Activated CD4-positive, CD25-positive, alpha-beta regulatory T cell treated with anti-CD3 and anti-CD28 coated beads, Interleukin-2, amount 50 U/mL, for 24 hours (primary cell): ENCODE data around the gene CLDN22.
A peak's percentile ranks its signal among the peaks of the same experiment; 100 is the strongest.

Source experiments
- ATAC-seq, 2 donors: fragments of 150-1000 bp; cut with Tn5 transposase; one replicate each; pipeline ENCODE4 v1.10.0; 2021; ENCODE audit warnings: mild to moderate bottlenecking in 1 of 2, moderate library complexity in 1 of 2

CLDN22 gene

DNA sequence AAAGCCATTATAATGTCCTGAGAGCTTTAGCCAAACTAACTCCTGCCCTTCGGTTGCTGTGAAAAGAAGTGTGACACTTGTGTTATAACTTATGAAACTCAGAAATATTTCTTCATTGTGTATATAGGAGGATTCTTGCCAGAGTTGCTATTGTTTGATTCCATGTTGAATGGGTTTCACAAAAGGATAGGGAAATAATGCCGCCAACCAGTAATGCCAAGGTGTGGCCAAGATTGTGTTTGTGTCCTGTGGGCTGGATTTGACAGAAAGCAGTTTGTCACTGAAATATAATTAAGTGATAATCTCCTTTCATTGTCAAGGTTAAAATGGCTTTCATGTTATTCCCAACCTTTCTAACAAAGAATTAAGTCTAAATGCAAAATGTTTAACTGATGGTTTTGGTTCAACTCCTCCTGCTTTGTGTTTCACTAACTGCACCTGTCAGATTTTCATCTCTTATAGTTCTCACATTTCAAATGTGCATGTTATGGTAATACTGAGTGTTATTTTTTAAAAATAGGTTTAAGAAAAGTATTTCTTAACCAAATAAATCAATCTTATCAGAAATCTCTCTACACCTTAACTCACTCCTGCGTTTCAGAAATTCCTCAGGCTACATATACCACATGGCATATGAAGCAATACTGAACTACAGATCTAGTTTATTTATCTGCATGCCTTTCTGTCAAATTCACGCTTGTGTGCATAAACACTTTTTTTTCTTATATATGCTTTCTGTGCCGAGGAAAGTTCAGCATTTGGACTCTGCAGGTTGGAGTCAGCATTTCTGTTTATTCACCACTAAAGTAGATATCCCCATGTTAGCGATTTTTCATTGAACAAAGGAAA is at the start of gene CLDN22:
TSS of gene CLDN22 (minus strand) at position 66 of the 849 bp plus-strand sequence. CDS start at position 8, 58 bp downstream.
- ATAC-seq: no peak

DNA sequence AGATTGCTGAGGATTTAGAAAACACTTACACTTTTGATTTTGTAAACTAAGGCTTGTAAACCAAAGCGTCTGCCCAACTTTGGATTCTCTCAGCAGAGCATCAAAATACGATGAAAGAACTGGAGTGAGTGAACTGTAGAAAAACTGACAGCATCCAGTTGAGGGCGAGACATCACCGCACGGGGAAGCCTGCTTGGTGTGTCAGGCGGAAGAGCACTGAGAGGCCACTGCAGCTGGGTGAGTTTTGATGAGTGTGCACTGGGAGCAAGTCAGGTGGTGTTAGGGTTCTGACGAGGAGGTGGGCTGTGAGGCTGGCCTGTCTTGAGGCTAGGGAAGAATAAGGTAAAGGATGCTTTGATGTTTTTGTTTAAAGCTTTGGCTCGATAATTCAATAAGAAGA is 49.0 kb upstream of the CLDN22 start:
- ATAC-seq: no peak

DNA sequence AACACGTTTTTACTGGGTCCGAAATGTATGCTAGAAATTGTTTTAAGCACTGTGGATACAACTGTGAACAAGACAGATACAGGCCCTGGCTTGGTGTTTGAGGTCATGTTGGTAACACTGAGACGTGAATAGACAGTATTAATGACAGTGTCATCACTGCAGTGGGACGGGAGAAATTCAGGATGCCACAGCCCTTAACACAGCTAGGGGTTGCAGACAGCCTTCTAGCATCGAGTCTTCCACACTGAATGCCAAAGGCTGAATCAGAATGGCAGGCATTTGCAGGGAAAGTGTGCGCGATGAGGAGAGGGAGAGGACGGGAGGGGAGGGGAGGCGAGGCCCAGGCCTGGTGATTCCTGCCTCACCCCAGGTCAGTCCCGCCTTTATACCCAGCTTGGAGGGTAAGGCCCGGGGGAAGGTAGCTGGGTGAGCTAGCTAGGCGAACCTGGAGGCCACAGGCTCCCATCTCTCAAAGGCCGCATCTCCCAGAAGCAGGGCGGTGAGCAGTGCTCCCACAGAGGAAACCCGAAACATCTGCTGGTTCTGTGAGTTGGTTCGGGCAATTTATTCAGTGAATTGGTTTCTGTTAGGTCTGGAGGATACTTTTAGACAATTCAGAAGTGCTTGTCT is 46.2 kb upstream of the CLDN22 start:
- ATAC-seq: no peak

DNA sequence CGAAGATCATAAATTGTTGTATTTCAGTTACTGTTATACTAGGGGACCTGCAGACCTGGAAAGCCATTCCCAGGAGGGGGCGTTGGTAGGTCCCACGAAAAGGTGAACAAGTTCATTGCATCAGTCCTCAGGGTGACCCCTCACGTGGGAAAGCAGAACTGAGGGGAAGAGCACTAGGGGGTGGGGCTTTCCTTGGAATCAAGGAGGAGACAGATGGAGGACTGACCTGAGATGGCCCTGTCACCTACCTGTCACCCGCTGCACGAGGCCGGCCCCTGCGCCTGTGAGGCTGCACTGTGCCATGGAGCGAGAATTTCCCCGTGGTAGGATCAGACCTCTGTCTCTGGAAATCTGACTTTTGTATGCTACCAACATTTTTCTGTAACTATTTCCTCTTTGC is 43.9 kb upstream of the CLDN22 start:
- ATAC-seq: no peak

DNA sequence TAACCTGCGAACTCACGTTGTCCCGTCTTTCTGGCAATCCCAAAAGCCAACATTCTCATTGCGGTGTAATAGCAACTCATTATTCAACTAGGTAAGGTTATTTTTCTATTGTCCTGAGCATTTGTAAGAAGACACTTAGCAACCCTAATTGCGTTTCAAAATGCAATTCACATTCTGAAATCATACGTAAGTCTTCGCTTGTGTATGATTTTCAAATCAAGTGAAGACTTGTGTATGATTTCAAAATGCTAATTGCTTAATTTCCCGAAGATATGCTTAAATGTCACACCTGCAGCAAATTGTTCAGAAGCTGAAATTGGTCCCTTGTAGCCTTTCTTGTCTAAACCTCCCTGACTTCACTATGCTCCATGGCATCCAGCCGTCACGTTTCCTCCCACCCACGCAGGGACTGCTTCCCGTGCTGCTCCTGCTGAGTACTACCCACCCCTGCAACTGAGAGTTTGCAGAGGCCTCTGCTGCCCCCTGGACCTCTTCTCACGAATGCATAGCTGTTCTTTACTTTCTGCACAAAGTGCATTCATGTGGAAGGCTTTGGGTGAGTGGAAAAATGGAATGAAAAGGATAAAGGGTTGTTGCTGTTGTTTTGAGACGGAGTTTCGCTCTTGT is 43.0 kb upstream of the CLDN22 start:
- no peak for ATAC-seq

DNA sequence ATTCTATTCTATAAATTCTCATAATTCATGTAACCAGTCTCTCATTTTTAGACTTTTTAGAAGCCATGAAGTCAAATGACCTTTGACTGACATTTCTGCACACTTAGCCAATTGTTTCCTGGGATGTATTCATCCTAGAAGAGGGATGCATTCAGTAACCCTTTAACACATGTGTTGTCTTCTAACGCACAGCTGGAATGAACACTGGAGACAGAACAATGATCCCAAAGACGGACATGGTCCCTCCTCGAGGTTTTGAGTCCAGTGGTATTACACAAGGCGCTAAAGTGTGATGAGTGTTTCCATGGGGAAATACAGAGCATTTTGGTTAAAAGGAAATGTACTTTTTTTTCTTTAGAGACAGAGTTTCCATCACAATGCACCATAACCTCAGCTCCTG is 42.0 kb upstream of the CLDN22 start:
- no peak for ATAC-seq

DNA sequence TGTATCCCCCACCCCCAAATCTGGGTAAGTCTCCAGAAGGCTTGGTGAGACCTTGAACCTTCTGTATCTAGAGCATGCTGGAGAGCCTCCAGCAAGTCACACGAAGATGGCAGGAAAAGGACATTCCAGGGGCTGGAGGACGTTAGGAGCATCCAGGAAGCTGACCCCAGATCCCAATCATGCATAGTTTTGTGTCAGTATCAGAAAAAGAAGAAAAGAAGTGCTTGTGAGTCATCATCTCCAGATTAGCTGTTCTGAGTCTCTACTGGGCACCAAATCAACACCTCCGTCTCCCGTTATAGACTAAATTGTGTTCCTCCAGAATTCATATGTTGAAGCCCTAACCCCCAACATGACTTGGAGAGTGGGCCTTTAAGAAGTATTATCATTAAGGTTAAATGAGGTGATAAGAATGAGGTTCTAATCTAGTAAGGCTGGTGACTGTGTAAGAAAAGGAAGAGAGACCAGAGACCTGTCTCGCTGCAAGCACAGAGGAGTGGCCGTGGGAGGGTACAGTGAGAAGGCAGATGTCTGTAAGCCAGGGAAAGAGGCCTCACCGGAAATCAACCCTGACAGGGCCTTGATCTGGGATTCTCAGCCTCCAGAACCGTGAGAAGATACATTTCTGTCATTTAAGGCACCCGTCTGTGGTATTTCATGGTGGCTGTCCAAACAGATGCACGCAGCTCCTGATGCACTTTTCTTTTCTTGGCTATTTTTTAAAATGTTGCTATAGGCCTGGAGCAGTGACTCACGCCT is 40.3 kb upstream of the CLDN22 start:
- no peak for ATAC-seq

DNA sequence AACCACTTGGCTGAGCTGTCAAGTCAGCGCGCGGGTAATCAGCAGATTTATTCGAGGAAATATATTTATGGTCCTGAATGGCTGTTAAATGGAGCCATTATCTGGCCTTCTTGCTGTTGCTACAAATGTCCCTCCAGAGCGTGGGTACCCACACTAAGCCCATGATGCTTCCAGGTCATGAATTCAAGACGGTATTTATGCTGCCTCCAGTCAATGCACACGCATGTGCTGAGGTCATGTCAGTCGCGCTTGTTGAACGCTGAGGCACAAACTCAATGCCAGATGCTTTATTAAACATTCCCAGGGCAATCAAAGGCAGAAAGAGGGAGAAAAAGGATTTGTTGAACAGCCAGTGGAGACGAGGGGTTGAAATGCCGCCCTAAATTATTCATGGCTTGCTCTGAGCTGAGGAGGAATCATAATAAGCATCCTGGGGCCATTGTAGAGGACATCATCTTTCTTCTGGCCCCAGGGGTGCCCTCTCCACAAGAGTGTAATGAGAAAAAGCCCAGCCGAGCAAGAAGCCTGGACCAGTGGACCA is 38.2 kb upstream of the CLDN22 start:
- ATAC-seq: no peak

DNA sequence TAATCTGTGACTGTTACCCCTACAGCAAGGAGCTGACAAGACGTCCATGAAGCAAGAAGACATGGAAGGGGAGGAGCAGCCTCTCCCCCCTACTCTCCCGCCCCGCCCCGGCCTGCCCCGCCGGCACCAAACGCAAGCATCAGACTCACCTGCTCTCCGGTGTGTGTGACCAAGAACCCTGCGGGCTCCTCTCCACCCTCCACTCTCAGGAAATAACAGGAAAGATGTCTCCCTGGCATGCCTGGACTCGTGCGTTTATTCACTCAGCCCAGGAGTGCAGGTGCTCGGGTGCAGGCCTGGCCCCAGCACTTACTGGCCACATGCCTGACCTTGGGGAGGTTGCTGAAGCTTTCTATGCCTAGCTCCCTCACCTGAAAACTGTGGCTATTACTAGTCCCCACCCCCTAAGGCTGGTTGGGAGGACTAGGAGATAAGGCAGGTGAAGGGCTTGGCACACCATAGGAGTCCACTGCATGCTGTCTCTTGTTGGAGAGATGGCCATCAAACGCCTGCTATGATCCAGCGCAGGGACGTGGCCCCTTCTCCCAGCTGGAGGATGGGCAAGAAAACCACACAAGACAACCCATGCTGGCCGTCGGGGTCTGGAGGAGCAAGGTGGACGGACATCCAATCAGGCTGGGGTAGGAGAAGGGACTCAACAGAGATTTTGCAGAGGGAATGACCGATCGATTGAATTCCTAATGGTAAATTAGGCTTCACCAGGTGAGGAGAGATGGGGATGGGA is 37.0 kb upstream of the CLDN22 start:
- ATAC-seq: no peak

DNA sequence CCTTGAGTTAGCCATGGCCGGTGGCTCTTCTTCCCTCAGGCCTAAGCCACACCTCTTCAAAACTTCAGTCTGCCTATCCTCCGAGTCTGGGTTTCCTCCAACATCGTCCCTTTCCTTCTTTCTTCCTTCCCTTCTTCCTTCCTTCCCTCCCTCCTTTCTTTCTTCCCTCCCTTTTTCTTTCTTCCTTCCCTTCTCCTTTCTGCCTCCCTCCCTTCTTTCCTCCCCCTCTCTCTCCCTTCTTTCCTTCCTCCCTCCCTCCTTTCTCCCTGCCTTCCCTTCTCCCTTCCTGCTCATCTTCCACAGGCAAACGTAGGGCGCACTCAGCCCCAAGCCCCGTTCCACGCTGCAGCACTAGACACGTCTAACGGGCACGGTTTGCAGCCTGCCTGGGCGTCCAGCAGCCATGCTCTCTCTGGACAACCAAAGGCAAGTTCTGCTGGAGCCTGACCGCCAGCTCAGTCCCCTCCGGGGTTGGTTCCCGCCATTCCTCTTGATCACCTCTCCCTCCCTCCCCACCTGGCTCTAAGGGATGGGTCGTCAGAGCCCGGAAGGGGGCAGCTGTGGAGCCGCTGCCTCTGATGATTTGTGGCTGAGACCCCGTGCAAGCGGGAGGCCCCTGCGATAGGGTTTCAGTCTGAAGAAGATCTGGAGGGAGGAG is 36.2 kb upstream of the CLDN22 start:
- no peak for ATAC-seq

DNA sequence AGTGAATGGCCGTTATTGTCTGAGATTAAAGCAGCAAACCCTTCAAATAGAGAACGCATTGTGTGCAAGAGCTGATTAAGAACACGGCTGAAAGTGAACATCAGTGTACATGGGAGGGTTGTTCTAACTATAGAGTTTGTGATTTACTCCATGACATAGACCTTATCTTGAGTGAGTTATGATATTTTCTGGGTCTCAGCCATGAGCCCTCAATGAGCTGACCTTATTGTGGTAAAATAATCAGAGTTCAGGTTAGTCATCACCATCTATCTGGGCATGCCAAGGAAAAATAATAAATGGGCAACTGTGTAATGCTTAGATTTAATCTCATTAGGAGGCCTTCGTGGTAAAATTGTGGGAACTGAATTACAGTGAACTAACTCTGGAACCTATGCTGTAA is 35.3 kb upstream of the CLDN22 start:
- no peak for ATAC-seq

DNA sequence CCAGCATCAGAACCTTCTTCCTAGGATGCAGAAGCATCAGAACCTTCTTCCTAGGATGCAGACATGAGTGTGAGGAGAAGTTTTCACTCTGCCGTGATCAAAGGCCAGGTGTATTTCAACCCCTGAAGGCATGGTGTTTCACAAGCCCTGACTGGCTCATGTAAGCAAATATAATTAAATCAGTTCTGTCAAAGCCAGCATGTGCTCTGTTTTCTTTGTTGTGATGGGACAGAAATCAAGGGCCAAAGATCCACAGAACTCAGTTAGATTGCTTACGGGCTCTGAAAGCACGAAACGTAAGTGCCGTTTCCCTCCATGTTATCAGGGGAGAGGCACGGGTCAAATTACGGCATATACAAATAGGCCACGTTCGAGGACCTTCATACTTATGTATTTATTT is 34.1 kb upstream of the CLDN22 start:
- ATAC-seq: no peak

DNA sequence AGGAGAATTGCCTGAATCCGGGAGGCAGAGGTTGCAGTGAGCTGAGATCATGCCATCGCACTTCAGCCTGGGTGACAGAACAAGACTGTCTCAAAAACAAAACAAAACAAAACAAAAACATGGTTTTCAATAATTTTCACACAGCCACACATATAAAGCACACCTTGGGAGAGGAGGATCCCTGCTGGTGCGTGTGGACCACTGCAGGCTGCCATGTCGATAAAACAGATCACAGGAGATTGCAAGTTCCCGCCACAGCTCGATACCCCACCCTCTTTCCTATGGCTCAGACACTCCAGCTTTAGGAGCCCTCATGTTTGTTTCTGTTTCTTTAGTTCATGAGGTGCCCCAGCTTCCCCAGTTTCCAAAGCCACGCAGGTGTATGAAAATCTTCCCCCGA is 33.5 kb upstream of the CLDN22 start:
- no peak for ATAC-seq

DNA sequence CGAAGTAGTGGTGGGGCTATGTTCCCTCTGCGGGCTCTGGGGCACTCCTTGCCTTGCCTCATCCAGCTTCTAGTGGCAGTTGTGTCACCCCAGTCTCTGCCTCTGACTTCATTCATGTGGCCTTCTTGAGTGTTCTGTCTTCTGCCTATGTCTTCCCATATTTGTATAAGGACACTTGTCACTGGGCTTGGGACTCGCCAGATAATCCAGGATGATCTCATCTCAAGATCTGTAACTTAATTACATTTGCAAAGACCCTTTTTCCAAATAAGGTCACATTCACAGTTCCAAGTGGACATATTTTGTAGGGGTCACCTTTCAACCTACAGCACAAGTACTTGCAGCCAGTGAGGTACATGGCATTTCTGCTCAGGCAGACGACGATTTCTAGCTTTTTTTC is 32.5 kb upstream of the CLDN22 start:
- ATAC-seq: no peak

DNA sequence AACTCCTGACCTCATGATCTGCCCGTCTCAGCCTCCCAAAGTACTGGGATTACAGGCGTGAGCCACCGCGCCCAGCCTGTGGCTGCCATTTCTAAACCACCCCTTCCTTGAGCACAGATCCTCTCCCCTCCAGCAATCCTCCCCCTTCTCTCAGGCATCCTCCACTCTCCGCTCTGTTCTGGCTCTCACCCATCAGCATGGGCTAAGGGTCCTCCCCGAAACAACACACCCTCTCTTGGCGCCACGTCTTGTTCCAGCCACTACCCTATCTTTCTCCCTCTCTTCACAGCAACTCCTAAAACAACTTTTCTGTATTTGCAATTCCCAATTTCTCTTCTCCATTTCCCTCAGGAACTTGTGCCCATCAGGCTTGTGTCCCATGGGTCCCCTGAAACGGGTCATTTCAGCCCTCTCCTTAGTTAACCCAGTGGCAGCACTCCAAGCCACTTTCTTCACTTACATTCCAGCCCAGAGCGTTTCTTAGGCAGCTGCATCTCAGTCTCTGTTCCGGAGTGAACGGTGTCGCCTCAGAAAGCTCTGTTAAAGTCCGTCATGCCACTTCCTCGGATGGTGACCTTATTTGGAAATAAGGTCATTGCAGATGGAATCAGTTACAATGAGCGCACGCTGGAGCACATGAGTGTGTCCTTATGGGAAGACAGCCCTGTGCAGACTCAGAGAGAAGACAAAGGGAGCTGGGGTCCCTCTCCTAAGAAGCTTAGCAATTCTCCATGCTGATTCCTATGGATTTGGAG is 30.4 kb upstream of the CLDN22 start:
- no peak for ATAC-seq

DNA sequence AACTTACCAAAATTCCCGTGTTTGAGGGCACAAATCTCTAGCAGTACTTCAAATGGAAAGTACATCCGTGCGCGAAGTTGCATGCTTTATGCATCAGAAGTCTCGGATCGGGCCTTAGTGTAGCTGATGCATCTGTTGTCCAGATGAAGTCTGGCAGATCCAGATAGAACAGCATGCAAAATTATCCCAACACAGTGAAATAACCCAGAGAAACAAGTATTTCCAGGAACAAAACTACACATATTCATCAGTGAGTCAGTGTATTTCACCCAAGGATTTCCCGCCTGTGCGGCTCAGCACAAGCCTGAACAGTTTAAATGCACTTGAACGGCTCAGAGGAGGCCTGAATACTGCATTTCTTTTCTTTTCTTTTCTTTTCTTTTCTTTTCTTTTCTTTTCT is 29.6 kb upstream of the CLDN22 start:
- no peak for ATAC-seq

DNA sequence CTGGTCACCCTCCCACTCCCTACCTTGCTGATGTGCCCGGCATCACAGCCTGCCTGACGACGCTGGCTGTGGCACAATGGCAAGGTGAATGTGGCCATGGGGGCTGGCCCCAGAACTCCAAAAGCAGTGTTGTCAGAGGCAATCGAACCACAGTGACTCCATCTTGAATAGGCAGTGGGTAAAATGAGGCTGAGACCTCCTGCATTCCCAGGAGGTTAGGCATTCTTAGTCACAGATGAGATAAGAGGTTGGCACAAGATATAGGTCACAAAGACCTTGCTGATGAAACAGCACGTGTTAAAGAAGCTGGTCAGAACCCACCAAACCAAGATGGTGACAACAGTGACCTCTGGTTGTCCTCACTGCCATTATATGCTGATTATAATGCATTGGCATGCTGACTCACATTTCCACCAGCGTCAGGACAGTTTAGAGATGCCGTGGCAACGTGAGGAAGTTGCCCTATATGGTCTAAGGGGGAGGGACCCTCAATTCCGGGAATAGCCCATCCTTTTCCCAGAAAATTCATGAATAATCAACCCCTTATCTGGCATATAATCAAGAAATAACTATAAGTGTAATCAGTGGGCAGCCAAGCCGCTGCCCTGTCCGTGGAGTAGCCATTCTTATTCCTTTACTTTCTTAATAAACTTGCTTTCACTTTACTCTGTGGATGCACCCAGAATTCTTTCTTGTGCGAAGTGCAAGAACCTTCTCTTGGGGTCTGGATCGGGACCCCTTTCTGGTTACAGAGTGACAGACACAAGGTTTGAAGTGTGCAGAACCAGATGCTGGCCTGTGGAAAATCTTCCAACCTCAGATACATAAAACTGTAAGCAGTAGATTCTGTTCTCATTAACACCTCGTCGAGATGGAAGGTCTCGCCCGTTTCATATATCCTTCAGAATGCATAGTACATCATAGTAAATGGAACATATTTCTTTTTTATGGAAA is 28.9 kb upstream of the CLDN22 start:
- ATAC-seq: peak; percentile 92 to 96

DNA sequence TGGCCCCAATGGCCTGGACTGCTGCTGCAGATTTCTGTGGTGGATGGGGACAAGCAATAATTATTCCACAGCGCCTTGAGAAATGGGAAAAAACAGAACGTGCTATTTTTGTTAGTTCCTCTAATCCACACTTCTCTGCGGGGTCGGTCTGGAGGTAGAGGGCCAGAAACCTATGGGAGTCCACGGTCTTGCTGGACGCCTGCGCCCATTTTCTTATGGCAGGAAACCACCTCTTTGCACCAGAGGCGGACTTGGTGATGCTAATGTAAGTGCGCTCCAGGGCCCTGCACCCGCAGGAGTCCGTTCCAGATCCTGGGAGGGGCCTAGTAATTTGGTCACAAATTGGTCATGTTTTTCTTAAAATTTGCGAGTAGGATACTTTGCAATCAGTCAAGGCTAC is 28.1 kb upstream of the CLDN22 start:
- no peak for ATAC-seq

DNA sequence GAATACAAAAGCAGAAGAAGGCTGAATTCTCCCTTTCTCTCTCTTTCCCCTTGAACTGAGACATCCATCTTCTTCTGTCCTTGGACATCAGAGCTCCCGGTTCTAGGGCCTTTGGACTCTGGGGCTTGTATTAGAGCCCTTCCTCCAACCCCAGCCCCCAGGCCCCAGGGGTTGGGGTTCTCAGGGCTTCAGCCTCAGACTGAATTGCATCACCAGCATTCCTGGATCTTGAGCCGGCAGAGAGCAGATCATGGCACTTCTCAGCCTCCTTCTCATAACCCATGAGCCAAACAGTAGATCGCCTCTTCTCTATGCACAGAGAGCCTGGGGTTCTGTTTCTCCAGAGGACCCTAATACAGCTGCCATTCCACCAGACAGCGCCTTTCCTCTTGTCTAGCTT is 27.5 kb upstream of the CLDN22 start:
- ATAC-seq: no peak

DNA sequence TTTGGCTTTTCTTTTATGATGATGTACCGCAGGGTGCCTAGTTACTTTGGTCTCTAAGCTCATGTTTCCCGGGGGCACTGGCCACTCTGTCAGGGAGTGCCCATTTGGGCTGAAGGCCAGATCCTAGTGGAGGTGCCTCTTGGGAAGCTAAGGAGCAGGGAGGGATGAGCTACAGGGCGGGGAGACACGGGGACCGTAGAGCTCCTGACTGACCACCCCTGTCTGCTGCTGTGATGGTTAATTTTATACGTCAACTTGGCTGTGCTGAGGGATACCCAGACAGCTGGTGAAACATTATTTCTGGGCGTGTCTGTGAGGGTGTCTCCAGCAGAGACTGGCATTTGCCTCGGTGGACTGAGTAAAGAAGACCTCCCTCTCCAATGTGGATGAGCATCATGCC is 27.1 kb upstream of the CLDN22 start:
- ATAC-seq: no peak
